GM19395 (cell line): ENCODE measurements around the gene MYH9.

Experiments used
- ATAC-seq: cut with Tn5 transposase; IDR thresholded peaks from one replicate; pipeline ENCODE4 v1.9.1; 2021; ENCODE audit warnings: mild to moderate bottlenecking, moderate library complexity; ENCODE audit not compliant: unreplicated experiment

MYH9 gene

GRCh38 chr22:36386900-36387708 lies 663 bp downstream of the MYH9 start:
- peak; percentile 0 for ATAC-seq

DNA sequence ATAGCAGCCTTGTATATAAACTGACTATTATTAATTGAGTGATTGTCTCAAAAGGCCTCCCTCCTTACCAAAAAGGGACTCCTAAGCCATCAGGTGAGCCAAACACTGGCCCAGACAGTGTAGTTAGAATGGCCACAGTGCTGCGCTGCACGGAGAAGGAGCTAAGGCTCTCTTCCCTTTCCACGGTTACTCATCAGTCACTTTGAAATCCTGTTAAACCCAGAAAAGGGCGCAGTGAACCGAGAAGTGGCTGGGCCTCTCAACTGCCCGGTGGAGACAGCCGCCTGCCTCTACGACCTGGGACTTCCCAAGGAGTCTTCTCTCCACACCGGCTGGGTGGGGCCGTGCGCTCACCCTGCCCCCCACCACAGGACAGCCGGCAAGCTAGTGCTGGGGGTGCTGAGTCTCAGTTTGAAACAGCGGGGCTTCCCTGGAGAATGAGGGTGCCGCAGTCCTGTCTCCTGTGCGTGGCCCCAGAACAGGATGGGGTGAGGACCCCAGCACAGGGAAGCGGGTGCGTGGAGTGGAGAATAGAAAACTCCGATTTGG lies 1.3 kb downstream of the MYH9 start:
- ATAC-seq = no peak

- ATAC-seq = no peak
These were observed 2.0 kb downstream of the MYH9 start for GRCh38 chr22:36385491-36386350.

- ATAC-seq = no peak
These were observed 2.8 kb downstream of the MYH9 start for GRCh38 chr22:36384766-36385481.

DNA sequence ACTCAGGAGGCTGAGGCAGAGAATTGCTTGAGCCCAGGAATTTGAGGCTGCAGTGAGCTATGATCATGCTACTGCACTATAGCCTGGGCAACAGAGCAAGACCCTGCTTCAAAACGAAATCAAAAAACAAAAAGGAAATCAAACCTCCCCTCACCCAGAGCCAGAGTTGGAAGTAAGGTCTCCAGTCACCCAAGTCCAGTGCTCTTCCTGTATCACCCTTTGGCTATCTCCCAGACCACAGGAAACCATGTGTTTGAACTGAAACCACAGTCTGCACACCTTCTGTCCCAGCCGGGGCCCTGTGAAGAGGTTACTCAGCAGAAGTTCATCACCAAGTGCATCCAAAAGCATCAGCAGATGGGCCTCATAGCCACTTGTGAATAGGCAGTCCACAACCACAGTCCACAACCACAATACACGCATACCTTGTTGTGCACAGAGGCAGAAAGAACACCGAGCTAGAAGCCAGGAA lies 4.6 kb downstream of the MYH9 start:
- no peak for ATAC-seq

- no peak for ATAC-seq
These were observed 6.1 kb downstream of the MYH9 start for GRCh38 chr22:36381513-36382128.

GRCh38 chr22:36379593-36380361 lies 8.0 kb downstream of the MYH9 start:
- no peak for ATAC-seq

GRCh38 chr22:36378869-36379217 lies 8.9 kb downstream of the MYH9 start:
- ATAC-seq = no peak

GRCh38 chr22:36378080-36378868 lies 9.5 kb downstream of the MYH9 start:
- no peak for ATAC-seq

DNA sequence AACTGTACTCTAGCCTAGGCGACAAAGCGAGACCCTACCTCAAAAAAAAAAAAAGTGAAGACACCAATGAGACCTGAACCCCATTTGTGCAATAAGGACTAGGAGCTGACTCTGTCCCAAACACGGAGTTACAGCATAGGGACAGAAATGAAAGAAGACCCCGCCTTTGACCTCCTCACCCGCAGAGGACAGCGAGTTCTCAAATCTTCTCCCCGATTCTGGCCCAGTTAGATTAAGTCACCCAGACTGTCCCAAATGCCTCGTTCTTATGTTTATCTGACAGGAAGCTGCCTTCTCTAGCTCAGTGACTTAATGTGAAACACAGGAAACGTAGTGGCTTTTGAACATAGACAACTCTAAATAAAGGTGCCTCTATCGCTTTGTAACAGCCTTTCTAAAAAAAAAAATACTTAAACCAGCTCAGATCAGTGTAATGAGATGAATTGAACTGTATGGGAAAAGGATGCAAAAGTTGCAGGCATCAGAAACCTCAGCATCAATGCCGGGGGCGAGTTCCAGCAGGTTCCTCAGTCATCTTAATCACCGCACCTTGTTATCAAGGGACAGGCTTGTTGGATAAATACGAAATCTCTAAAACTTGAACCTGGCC lies 10.6 kb downstream of the MYH9 start:
- no peak for ATAC-seq

GRCh38 chr22:36376265-36376664 lies 11.5 kb downstream of the MYH9 start:
- ATAC-seq = no peak

DNA sequence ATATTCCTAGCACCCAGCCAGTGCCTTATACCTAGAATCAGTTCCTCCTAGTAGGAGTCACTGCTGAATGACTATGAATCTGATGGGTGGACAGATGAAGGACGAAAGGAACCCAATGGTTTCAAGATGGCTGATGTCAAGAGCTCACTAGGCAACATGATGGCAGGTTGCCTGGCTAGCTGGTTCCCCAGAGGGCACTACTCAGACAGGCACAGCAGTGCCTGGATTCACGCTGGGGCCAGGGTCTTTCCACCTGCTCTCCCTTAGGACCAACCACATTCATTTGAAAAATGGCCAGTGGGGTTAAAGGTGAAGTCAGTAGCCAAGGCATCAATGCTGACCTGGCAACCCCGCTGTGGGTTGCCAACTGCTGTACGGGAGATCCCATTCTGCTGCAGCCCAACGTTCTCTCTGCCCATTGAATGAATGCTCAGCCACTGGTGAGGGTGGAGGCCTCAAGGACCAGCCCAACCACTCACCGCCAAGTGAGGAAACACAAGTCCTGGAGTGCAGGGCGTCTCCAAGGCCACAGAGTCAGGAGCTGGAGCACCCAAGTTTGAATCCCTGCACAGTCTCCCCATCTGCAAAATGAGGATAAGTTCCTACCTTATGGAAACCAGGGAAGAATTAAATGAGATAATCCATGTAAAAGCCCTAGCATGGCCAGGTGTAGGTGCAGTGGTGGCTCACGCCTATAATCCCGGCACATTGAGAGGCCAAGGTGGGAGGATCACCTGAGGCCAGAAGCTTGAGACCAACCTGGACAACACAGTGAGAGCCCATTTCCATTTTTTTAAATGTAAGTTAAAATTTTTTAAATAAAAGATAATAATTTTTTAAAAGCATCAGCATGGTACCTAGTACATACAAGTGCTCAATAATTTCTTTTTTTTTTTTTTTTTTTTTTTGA lies 12.4 kb downstream of the MYH9 start:
- no peak for ATAC-seq

DNA sequence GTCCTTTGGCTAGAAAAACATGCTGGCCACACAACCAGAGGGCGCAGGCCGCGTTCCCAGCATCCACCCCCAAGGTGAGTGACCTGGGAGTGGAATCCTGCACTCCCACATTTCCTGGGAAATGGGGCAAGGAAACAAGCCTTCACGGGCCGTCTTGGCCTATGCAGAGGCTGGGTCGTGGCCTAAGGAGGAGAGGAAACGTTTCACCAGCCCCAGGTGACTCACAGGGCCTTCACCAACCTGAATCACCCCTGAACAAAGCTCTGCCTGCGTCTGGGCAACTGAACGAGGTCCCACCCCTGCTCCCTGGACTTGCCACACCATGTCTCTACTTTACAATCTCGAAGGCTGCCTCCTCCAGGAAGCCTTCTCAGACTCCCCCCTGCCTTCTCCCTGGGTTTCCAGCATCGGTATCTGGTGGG lies 13.2 kb downstream of the MYH9 start:
- no peak for ATAC-seq

DNA sequence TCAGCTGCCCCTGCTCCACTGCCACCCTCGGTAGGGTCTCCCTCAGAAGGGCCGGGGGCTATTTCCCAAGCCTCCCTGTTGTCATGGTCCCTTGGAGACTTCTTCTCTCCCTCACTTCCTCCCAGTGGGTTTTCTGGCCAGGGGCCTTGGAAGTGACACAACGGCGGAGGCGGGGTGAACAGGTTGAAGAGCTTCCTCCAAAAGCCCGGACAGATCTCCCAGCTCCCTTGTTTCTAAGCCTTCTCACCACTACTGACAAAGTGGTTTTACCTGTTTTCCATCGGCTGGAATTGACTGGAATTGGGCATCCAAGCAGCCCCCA lies 14.5 kb downstream of the MYH9 start:
- ATAC-seq = no peak

- ATAC-seq = no peak
These were observed 15.8 kb downstream of the MYH9 start for GRCh38 chr22:36371920-36372319.

GRCh38 chr22:36369922-36370791 lies 17.6 kb downstream of the MYH9 start:
- no peak for ATAC-seq
